ENCODE measurements around the gene PIGV. TPM values are rescaled to one million over a fixed set of nuclear protein-coding genes. Genes with fewer than 3 reads are reported as not detected.
"Not testable (repeated sequence)": the region's sequence is repeated elsewhere in the genome, so short reads cannot be mapped to it uniquely, and the experiment has no call there.

Gene PIGV
- total RNA-seq, 1 experiment from 2014 or later, result 9.9 TPM

DNA sequence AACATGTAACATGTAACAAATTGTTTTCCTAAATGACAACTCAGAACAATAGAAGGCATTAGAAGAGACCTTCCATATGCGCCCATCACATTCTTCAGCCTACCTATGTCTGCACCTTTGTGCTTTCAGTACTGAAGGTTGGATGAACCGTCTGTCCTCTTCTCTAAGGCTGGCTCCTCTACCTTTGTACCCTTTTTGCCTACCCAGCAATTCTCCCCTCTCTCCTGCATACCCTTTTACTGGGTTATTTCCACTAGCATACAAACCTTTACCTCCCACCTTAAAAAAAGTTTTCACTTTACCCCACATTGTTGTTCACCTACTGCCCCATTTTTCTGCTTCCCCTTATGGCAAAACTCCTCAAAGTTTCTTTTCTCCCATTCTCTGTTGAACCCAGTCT is 5.2 kb downstream of the PIGV start:
- H3K27me3 Mint-ChIP-seq (ENCODE audit: unreplicated experiment), result no peaks in the 10 kb centered on the region
- intact Hi-C loops (cut with micrococcal nuclease; ENCODE audit: unreplicated experiment), result no loop called here
- DNase-seq, result no peak
- H3K9me3 Mint-ChIP-seq (ENCODE audit: low read depth, unreplicated experiment), result no peaks in the 10 kb centered on the region
- peaks cover 14% of the 10 kb centered on the region for H3K4me1 Mint-ChIP-seq (ENCODE audit: low read depth, unreplicated experiment)
- H3K36me3 Mint-ChIP-seq (ENCODE audit: insufficient read depth, unreplicated experiment), result peaks cover 21% of the 10 kb centered on the region
- CTCF ChIA-PET, result no interaction called here
- BruUV-seq (replicated peaks), result no TSS peak
- H3K4me3 Mint-ChIP-seq (ENCODE audit: low read depth, unreplicated experiment), result no peak overlapping the region
- TF ChIP-seq, protein P1, sequence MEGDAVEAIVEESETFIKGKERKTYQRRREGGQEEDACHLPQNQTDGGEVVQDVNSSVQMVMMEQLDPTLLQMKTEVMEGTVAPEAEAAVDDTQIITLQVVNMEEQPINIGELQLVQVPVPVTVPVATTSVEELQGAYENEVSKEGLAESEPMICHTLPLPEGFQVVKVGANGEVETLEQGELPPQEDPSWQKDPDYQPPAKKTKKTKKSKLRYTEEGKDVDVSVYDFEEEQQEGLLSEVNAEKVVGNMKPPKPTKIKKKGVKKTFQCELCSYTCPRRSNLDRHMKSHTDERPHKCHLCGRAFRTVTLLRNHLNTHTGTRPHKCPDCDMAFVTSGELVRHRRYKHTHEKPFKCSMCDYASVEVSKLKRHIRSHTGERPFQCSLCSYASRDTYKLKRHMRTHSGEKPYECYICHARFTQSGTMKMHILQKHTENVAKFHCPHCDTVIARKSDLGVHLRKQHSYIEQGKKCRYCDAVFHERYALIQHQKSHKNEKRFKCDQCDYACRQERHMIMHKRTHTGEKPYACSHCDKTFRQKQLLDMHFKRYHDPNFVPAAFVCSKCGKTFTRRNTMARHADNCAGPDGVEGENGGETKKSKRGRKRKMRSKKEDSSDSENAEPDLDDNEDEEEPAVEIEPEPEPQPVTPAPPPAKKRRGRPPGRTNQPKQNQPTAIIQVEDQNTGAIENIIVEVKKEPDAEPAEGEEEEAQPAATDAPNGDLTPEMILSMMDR (IDR thresholded peaks at IDR 0.05; ENCODE audit: unreplicated experiment), result no peak
- no peak overlapping the region for H3K27ac Mint-ChIP-seq (ENCODE audit: unreplicated experiment)

DNA sequence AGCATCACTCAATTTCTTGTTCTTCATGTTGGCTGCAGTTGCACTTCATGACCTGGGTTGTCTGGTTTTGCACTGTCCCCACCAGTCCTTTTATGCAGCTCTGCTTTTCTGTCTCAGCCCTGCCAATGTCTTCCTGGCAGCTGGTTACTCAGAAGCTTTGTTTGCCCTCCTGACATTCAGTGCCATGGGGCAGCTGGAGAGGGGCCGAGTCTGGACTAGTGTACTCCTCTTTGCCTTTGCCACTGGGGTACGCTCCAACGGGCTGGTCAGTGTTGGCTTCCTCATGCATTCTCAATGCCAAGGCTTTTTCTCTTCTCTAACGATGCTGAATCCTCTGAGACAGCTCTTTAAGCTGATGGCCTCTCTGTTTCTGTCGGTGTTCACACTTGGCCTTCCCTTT is 6.6 kb downstream of the PIGV start:
- Mint-ChIP-seq H3K4me3 (ENCODE audit: low read depth, unreplicated experiment) (no peak overlapping the region), H3K27ac (ENCODE audit: unreplicated experiment) (no peak overlapping the region), H3K27me3 (ENCODE audit: unreplicated experiment) (no peaks in the 10 kb centered on the region), H3K9me3 (ENCODE audit: low read depth, unreplicated experiment) (no peaks in the 10 kb centered on the region), H3K36me3 (ENCODE audit: insufficient read depth, unreplicated experiment) (peaks cover 6% of the 10 kb centered on the region), H3K4me1 (ENCODE audit: low read depth, unreplicated experiment) (peaks cover 2% of the 10 kb centered on the region)
- no peak for DNase-seq
- TF ChIP-seq, protein P1 (IDR thresholded peaks at IDR 0.05; ENCODE audit: unreplicated experiment), result no peak
- BruUV-seq (replicated peaks), result no TSS peak
- CTCF ChIA-PET, result no interaction called here
- intact Hi-C loops (cut with micrococcal nuclease; ENCODE audit: unreplicated experiment), result no loop called here

DNA sequence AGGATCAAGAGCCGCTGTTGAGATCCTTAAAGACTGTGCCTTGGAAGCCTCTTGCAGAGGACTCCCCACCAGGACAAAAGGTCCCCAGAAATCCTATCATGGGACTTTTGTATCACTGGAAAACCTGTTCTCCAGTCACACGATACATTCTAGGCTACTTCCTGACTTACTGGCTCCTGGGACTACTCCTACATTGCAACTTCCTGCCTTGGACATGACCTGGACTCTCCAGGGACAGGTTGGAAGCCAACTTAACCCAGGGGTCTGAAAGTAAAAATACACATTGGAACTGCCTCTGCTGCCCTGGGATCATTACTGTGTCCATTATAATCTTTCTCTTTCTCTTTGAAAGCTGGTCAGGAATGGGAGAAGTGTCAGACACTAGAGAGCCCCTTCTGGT is 9.9 kb downstream of the PIGV start:
- no peaks in the 10 kb centered on the region for H3K4me1 Mint-ChIP-seq (ENCODE audit: low read depth, unreplicated experiment)
- H3K36me3 Mint-ChIP-seq (ENCODE audit: insufficient read depth, unreplicated experiment), result peaks cover 6% of the 10 kb centered on the region
- no peak for DNase-seq
- BruUV-seq (replicated peaks), result no TSS peak
- H3K9me3 Mint-ChIP-seq (ENCODE audit: low read depth, unreplicated experiment), result no peaks in the 10 kb centered on the region
- no peaks in the 10 kb centered on the region for H3K27me3 Mint-ChIP-seq (ENCODE audit: unreplicated experiment)
- H3K27ac Mint-ChIP-seq (ENCODE audit: unreplicated experiment), result no peak overlapping the region
- TF ChIP-seq, protein P1 (IDR thresholded peaks at IDR 0.05; ENCODE audit: unreplicated experiment), result no peak
- CTCF ChIA-PET, result no interaction called here
- intact Hi-C loops (cut with micrococcal nuclease; ENCODE audit: unreplicated experiment), result no loop called here
- no peak overlapping the region for H3K4me3 Mint-ChIP-seq (ENCODE audit: low read depth, unreplicated experiment)

DNA sequence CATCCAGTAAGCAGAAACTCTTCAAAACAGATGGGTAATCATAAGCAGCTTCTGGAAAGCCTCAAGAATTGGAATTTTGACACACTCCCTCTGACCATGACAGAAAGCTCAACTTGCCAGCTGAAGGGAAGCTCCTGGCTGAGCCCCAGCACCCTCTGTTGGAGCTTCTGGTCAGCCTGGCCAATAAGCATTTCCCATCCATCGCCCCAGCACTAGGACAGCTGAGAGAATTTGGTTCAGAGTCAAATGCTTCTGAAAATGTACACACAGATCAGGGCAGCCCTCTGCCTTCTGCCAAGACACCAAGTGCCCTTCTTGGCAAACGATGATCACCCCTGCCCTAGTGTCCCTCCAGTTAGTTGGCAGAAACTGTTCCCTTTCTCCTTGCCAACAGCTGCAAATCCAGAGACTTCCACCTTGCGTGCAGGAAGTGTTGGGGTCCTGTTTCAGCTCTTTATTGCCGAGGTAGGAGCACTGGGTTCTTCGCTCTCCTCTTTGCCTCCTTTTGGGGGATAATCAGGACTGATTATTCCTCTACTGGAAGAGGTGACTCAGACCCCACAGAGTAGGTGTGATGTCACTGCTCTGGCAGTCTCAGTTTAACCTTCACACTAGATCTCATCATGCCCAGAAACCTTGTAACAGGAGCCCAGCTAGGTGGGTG is 11.9 kb downstream of the PIGV start:
- Mint-ChIP-seq H3K27ac (ENCODE audit: unreplicated experiment) (no peak overlapping the region), H3K4me1 (ENCODE audit: low read depth, unreplicated experiment) (no peaks in the 10 kb centered on the region), H3K27me3 (ENCODE audit: unreplicated experiment) (no peaks in the 10 kb centered on the region), H3K36me3 (ENCODE audit: insufficient read depth, unreplicated experiment) (peaks cover 2% of the 10 kb centered on the region), H3K9me3 (ENCODE audit: low read depth, unreplicated experiment) (no peaks in the 10 kb centered on the region), H3K4me3 (ENCODE audit: low read depth, unreplicated experiment) (no peak overlapping the region)
- intact Hi-C loops (cut with micrococcal nuclease; ENCODE audit: unreplicated experiment), result no loop called here
- TF ChIP-seq, protein P1 (IDR thresholded peaks at IDR 0.05; ENCODE audit: unreplicated experiment), result no peak
- CTCF ChIA-PET, result interaction anchor here (1.0 to 2.1 kb wide), 4 partner anchors 10 to 197 kb away, joined by 3 to 8 read pairs (median 5); no protein-coding TSS in a partner anchor
- peak; percentile 25 for DNase-seq
- BruUV-seq (replicated peaks), result no TSS peak

DNA sequence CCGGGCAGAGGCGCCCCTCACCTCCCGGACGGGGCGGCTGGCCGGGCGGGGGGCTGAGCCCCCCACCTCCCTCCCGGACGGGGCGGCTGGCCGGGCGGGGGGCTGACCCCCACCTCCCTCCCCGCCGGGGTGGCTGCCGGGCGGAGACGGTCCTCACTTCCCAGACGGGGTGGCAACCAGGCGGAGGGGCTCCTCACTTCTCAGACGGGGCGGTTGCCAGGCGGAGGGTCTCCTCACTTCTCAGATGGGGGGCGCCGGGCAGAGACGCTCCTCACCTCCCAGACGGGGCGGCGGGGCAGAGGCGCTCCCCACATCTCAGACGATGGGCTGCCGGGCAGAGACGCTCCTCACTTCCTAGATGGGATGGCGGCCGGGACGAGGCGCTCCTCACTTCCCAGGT is 16.2 kb downstream of the PIGV start:
- H3K4me1 Mint-ChIP-seq (ENCODE audit: low read depth, unreplicated experiment); DNase-seq; H3K9me3 Mint-ChIP-seq (ENCODE audit: low read depth, unreplicated experiment); H3K27me3 Mint-ChIP-seq (ENCODE audit: unreplicated experiment); H3K36me3 Mint-ChIP-seq (ENCODE audit: insufficient read depth, unreplicated experiment); CTCF ChIA-PET; intact Hi-C loops (cut with micrococcal nuclease; ENCODE audit: unreplicated experiment); H3K4me3 Mint-ChIP-seq (ENCODE audit: low read depth, unreplicated experiment); H3K27ac Mint-ChIP-seq (ENCODE audit: unreplicated experiment); BruUV-seq (replicated peaks): not testable (repeated sequence)
